Chondrocyte (in vitro differentiated cells): Measurements from ENCODE around the gene TPP2. TPM values are rescaled to one million over a fixed set of nuclear protein-coding genes. Genes with fewer than 3 reads are reported as not detected.

Source experiments
- DNase-seq: peaks from one replicate; pipeline ENCODE4 v3.0.0; 2021; ENCODE audit warnings: mixed read lengths, low spot score
- H3K27ac Mint-ChIP-seq: one replicate; pipeline ENCODE4 v1.8.0; 2021; ENCODE audit warnings: mild to moderate bottlenecking, moderate library complexity, mixed read lengths; ENCODE audit not compliant: unreplicated experiment
- H3K27me3 Mint-ChIP-seq: 2 replicates; pipeline ENCODE4 v1.8.0; 2021; ENCODE audit warnings: low read depth, mixed read lengths
- H3K36me3 Mint-ChIP-seq: 2 replicates; pipeline ENCODE4 v1.8.0; 2021; ENCODE audit warnings: low read depth, mixed read lengths
- H3K4me1 Mint-ChIP-seq: 2 replicates; pipeline ENCODE4 v1.8.0; 2021; ENCODE audit warnings: low read depth, mild to moderate bottlenecking, mixed read lengths
- H3K4me3 Mint-ChIP-seq: one replicate; pipeline ENCODE4 v1.8.0; 2021; ENCODE audit warnings: mild to moderate bottlenecking, moderate library complexity, mixed read lengths; ENCODE audit not compliant: unreplicated experiment
- H3K9me3 Mint-ChIP-seq: 2 replicates; pipeline ENCODE4 v1.8.0; 2021; ENCODE audit warnings: low read depth, mixed read lengths
- CTCF ChIP-seq: fragments of 200-600 bp; sonication (generic); IDR thresholded peaks from 2 replicates; pipeline ENCODE4 v1.5.0; 2021; ENCODE audit warnings: antibody characterized with exemption, mild to moderate bottlenecking, moderate library complexity
- total RNA-seq: library from RNA; stranded (reverse); gene quantifications from 3 replicates; pipeline ENCODE4 v1.2.1, GENCODE V29; 2021

Gene TPP2
- total RNA-seq, 1 donor from 2014 or later, result 27.8 TPM

GRCh38 chr13:102582256-102582655, 14.5 kb upstream of the TPP2 start:
- no peaks in the 10 kb centered on the region for H3K36me3 Mint-ChIP-seq
- TF ChIP-seq CTCF, result no peak
- DNase-seq, result no peak
- peaks cover 2% of the 10 kb centered on the region for H3K4me1 Mint-ChIP-seq
- no peaks in the 10 kb centered on the region for H3K9me3 Mint-ChIP-seq
- H3K27me3 Mint-ChIP-seq, result peaks cover 20% of the 10 kb centered on the region
- H3K27ac Mint-ChIP-seq, result no peak overlapping the region
- H3K4me3 Mint-ChIP-seq, result no peak overlapping the region

GRCh38 chr13:102584434-102584833, 12.4 kb upstream of the TPP2 start:
- Mint-ChIP-seq H3K36me3 (no peaks in the 10 kb centered on the region), H3K27me3 (peaks cover 20% of the 10 kb centered on the region), H3K9me3 (no peaks in the 10 kb centered on the region), H3K4me3 (no peak overlapping the region), H3K27ac (no peak overlapping the region), H3K4me1 (peaks cover 2% of the 10 kb centered on the region)
- TF ChIP-seq CTCF, result no peak
- DNase-seq, result no peak

- DNase-seq, result no peak
- peaks cover 18% of the 10 kb centered on the region for H3K27me3 Mint-ChIP-seq
- TF ChIP-seq CTCF, result no peak
- H3K36me3 Mint-ChIP-seq, result no peaks in the 10 kb centered on the region
- H3K4me1 Mint-ChIP-seq, result no peaks in the 10 kb centered on the region
- H3K9me3 Mint-ChIP-seq, result no peaks in the 10 kb centered on the region
- no peak overlapping the region for H3K4me3 Mint-ChIP-seq
- no peak overlapping the region for H3K27ac Mint-ChIP-seq
These were observed 10.2 kb upstream of the TPP2 start for GRCh38 chr13:102586615-102587014.

- DNase-seq, result no peak
- Mint-ChIP-seq H3K4me3 (no peak overlapping the region), H3K9me3 (no peaks in the 10 kb centered on the region), H3K36me3 (no peaks in the 10 kb centered on the region), H3K27ac (no peak overlapping the region), H3K4me1 (peaks cover 11% of the 10 kb centered on the region), H3K27me3 (peaks cover 18% of the 10 kb centered on the region)
- TF ChIP-seq CTCF, result no peak
These were observed 8.9 kb upstream of the TPP2 start for GRCh38 chr13:102587916-102588315.

- H3K27ac Mint-ChIP-seq, result no peak overlapping the region
- TF ChIP-seq CTCF, result no peak
- H3K4me1 Mint-ChIP-seq, result peaks cover 11% of the 10 kb centered on the region
- H3K9me3 Mint-ChIP-seq, result no peaks in the 10 kb centered on the region
- H3K36me3 Mint-ChIP-seq, result no peaks in the 10 kb centered on the region
- H3K27me3 Mint-ChIP-seq, result peaks cover 7% of the 10 kb centered on the region
- DNase-seq, result no peak
- H3K4me3 Mint-ChIP-seq, result no peak overlapping the region
These were observed 7.4 kb upstream of the TPP2 start for GRCh38 chr13:102589301-102589822.
